ENCODE data around the gene SMAP2. TPM values are rescaled to one million over a fixed set of nuclear protein-coding genes. Genes with fewer than 3 reads are reported as not detected.

SMAP2 gene
- total and polyA plus RNA-seq, 10 of the 15 experiments (the other 5 are each of a cell fraction or from before 2014, with no cell fraction given) = 33.4 to 177 (median 105) TPM

GRCh38 chr1:40404670-40405462 lies 31.3 kb downstream of the SMAP2 start (continued):
- no peak for TF ChIP-seq YY1 (IDR thresholded peaks at IDR 0.05; ENCODE audit: low read depth, low read length)
- TF ChIP-seq SKIL (IDR thresholded peaks at IDR 0.05; ENCODE audit: low read depth, poor library complexity, severe bottlenecking) = peak; percentile 58
- no peak for TF ChIP-seq SIX5 (IDR thresholded peaks at IDR 0.05; ENCODE audit: low read depth, low read length, severe bottlenecking)
- TF ChIP-seq, protein P1, sequence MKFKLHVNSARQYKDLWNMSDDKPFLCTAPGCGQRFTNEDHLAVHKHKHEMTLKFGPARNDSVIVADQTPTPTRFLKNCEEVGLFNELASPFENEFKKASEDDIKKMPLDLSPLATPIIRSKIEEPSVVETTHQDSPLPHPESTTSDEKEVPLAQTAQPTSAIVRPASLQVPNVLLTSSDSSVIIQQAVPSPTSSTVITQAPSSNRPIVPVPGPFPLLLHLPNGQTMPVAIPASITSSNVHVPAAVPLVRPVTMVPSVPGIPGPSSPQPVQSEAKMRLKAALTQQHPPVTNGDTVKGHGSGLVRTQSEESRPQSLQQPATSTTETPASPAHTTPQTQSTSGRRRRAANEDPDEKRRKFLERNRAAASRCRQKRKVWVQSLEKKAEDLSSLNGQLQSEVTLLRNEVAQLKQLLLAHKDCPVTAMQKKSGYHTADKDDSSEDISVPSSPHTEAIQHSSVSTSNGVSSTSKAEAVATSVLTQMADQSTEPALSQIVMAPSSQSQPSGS (IDR thresholded peaks at IDR 0.05; ENCODE audit: low read length) = peak; percentile 54
- TF ChIP-seq BCL11A (IDR thresholded peaks at IDR 0.05; ENCODE audit: low read depth, low read length) = no peak
- TF ChIP-seq JUNB (IDR thresholded peaks at IDR 0.05) = no peak
- no peak for TF ChIP-seq POLR2A (IDR thresholded peaks at IDR 0.05; ENCODE audit: low read depth, low read length)
- TF ChIP-seq POU2F2 (IDR thresholded peaks at IDR 0.05; ENCODE audit: borderline replicate concordance, low read depth, low read length) = no peak
- TF ChIP-seq MEF2B (IDR thresholded peaks at IDR 0.05; ENCODE audit: partially characterized antibody, poor library complexity, severe bottlenecking) = peak; percentile 29
- no peak for TF ChIP-seq HDAC2 (IDR thresholded peaks at IDR 0.05)
- TF ChIP-seq CEBPB (IDR thresholded peaks at IDR 0.05; ENCODE audit: borderline replicate concordance in 1 of 2, low read depth in 2 of 2, low read length in 2 of 2) = 0 out of 4 replicates have a peak, but pooled peaks of 1 of the 2 experiments have one; percentile 40
- TF ChIP-seq MTA3 (IDR thresholded peaks at IDR 0.05; ENCODE audit: borderline replicate concordance, low read length) = no peak
- TF ChIP-seq, protein P2, sequence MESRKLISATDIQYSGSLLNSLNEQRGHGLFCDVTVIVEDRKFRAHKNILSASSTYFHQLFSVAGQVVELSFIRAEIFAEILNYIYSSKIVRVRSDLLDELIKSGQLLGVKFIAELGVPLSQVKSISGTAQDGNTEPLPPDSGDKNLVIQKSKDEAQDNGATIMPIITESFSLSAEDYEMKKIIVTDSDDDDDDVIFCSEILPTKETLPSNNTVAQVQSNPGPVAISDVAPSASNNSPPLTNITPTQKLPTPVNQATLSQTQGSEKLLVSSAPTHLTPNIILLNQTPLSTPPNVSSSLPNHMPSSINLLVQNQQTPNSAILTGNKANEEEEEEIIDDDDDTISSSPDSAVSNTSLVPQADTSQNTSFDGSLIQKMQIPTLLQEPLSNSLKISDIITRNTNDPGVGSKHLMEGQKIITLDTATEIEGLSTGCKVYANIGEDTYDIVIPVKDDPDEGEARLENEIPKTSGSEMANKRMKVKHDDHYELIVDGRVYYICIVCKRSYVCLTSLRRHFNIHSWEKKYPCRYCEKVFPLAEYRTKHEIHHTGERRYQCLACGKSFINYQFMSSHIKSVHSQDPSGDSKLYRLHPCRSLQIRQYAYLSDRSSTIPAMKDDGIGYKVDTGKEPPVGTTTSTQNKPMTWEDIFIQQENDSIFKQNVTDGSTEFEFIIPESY (IDR thresholded peaks at IDR 0.05) = no peak
- no peak for TF ChIP-seq RAD51 (IDR thresholded peaks at IDR 0.05)
- no peak for TF ChIP-seq STAT1 (conservative IDR thresholded peaks at IDR 0.05)
- TF ChIP-seq BACH1 (IDR thresholded peaks at IDR 0.05; ENCODE audit: borderline replicate concordance) = no peak
- TF ChIP-seq SPI1 (IDR thresholded peaks at IDR 0.05; ENCODE audit: borderline replicate concordance, insufficient read depth, low read depth, low read length) = no peak
- TF ChIP-seq CHD4 (IDR thresholded peaks at IDR 0.05) = no peak
- TF ChIP-seq ZNF384 (IDR thresholded peaks at IDR 0.05; ENCODE audit: borderline replicate concordance, low read depth, low read length) = no peak
- TF ChIP-seq, protein P3, sequence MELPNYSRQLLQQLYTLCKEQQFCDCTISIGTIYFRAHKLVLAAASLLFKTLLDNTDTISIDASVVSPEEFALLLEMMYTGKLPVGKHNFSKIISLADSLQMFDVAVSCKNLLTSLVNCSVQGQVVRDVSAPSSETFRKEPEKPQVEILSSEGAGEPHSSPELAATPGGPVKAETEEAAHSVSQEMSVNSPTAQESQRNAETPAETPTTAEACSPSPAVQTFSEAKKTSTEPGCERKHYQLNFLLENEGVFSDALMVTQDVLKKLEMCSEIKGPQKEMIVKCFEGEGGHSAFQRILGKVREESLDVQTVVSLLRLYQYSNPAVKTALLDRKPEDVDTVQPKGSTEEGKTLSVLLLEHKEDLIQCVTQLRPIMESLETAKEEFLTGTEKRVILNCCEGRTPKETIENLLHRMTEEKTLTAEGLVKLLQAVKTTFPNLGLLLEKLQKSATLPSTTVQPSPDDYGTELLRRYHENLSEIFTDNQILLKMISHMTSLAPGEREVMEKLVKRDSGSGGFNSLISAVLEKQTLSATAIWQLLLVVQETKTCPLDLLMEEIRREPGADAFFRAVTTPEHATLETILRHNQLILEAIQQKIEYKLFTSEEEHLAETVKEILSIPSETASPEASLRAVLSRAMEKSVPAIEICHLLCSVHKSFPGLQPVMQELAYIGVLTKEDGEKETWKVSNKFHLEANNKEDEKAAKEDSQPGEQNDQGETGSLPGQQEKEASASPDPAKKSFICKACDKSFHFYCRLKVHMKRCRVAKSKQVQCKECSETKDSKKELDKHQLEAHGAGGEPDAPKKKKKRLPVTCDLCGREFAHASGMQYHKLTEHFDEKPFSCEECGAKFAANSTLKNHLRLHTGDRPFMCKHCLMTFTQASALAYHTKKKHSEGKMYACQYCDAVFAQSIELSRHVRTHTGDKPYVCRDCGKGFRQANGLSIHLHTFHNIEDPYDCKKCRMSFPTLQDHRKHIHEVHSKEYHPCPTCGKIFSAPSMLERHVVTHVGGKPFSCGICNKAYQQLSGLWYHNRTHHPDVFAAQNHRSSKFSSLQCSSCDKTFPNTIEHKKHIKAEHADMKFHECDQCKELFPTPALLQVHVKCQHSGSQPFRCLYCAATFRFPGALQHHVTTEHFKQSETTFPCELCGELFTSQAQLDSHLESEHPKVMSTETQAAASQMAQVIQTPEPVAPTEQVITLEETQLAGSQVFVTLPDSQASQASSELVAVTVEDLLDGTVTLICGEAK (IDR thresholded peaks at IDR 0.05; ENCODE audit: borderline replicate concordance) = no peak
- no peak for TF ChIP-seq BMI1 (IDR thresholded peaks at IDR 0.05; ENCODE audit: borderline replicate concordance)
- no peak for TF ChIP-seq TBL1XR1 (IDR thresholded peaks at IDR 0.05; ENCODE audit: low read depth, low read length)

All from GM12878 (cell line).